Left cardiac atrium (tissue), 4 donors: ENCODE data around the gene SLC15A1. TPM values are rescaled to one million over a fixed set of nuclear protein-coding genes. Genes with fewer than 3 reads are reported as not detected.
"Not testable (repeated sequence)": the region's sequence is repeated elsewhere in the genome, so short reads cannot be mapped to it uniquely, and the experiment has no call there.

Experiments
- ATAC-seq, 2 donors: fragments of 200-7000 bp; cut with Tn5 transposase; one replicate each; pipeline ENCODE4 v1.9.1; 2020; ENCODE audit warnings: mild to moderate bottlenecking in 2 of 2, moderate library complexity in 2 of 2
- DNase-seq: peaks from one replicate; pipeline ENCODE4 v3.0.0-alpha.2; 2020
- intact Hi-C, 2 donors: fragments of 100-400 bp; cut with DNase I; formaldehyde crosslinking; loops; one replicate each; pipeline versions ENCODE4 v1.14.1 to v1.15.1; 2022 to 2023
- total RNA-seq, 2 donors: library from RNA; stranded (reverse); fragmentation: NEBNext Ultra II Directional; extraction: Animal tissue kit (Norgen Biotek cat#: 25700); gene quantifications; one replicate each; pipeline ENCODE4 v1.2.1, GENCODE V29; 2021
- donor health status: DM: no; HTN: yes; CAD: no.
- donor health status: DM: no; HTN: yes; CAD: no; lungs with severe emphysema.
- donor health status: DM: yes; HTN: yes; CAD: no.
- donor health status: Dilated cardiomyopathy.

The SLC15A1 gene
- total RNA-seq, 2 donors from 2014 or later, result not detected

DNA sequence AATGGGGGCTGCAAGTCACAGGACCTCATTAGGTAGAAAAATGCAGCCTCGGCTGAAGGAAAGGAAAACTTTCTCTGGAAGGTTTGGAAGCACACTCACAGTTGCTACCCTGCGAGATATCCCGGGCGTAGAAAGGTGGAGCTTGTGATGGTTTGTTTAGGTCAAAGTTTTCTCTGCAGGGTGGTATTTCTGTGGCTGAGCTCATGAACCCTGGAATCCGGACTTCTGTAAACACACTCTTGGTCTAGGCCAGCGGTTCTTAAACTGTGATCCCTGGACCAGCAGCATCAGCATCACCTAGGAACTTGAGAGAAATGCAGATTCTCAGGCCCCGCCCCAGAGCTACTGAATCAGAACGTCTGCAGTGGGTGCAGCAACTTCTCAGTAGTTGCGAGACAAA, 3.3 kb upstream of the SLC15A1 start:
- intact Hi-C loops, result no loop called here
- ATAC-seq, result no peak
- DNase-seq, result no peak

DNA sequence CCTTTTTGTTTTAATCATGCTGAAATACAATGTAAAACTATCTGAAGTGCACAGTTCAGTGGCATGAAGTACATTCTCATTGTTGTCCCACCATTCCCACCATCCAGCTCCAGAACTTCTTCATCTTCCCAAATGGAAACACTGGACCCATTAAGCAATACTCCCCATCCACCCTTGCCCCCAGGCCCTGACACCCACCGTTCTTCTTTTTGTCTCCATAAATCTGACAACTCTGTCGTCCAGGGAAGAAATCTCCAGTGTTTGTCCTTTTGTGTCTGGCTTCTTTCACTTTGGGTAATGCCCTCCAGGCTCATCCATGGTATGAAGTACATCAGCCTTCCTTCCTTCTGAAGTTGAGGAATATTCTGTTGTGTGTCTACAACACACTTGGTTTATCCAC, 2.6 kb upstream of the SLC15A1 start:
- ATAC-seq (no peak), DNase-seq (no peak)
- intact Hi-C loops, result no loop called here

DNA sequence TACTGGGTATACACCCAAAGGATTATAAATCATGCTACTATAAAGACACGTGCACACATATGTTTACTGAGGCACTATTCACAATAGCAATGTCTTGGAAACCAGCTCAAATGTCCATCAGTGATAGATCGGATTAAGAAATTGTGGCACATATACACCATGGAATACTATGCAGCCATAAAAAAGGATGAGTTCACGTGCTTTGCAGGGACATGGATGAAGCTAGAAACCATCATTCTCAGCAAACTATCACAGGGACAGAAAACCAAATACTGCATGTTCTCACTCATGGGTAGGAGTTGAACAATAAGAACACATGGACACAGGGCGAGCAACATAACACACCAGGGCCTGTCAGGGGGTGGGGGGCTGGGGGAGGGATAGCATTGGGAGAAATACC, 2.0 kb upstream of the SLC15A1 start:
- intact Hi-C loops, DNase-seq, ATAC-seq: not testable (repeated sequence)

DNA sequence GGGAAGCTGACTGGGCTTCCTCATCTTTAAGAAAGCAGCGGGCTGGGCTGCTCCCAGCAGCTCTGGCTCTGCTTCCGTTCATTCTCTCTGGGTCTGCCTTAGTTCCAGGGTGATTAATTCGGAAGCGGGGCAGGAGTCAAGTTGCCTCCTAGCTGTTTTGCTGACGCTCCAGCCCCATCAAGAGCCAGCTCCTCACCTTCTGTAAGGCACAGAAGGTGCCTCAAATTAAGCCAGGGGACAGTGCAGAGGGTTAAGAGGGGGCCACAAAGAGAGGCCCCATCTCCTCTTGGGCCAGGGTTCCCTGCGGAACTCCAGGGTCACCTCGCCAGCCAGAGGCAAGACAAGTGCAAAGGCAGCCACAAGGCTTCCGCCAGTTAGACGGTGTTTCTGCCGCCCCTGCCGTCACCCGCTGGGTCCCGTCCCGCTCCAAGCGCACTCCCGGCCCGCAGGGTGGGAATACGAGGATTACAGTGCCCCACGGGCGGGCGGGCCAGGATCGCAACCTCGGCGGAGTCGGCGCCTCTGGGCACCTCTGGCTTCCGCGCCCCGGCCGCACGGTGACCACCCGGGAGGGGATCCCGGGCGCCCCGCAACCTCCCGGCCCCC, 508 bp downstream of the SLC15A1 start:
- DNase-seq, result no peak
- ATAC-seq, result peak; percentile 41 to 72
- intact Hi-C loops, result no loop called here

DNA sequence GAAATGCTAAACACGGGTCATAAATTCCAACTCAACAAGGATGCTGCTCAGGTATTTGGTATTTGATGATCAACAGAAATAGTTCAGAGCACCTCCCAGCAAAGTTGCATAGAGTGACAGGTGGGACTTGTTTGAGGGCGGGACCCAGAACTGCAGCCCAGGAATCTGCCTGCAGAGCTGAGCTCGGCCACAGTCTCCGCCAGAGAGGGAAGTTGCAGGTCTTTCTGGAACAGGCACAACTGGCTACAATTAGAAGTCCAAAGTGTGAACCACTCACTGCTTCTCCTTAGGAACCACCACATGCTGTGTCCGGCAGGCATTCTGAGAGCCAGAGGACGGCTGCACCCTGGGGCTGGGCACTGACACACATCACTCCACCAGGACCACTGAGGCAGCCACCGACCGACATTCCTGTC, 1.1 kb downstream of the SLC15A1 start:
- intact Hi-C loops, result no loop called here
- ATAC-seq (peak in 1 of 2 donors; percentile 13), DNase-seq (no peak)

DNA sequence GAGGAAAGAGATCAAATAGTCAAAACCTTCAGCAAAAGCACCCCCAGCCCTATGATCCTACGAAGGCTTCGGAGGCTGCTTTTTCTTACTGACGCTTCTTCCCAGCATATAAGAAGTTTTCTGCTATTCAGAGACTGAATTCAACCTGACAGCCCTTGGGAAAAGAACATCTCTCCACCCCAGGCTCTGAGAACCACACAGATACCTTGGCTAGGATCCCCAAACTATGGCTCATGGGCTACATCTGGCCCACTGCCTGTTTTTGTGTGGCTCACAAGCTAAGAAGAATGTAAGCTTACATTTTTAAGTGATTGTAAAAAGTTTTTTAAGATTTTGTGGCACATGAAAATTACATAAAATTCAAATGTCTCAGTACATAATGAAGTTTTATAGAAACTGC, 3.0 kb downstream of the SLC15A1 start:
- no peak for DNase-seq
- intact Hi-C loops, result no loop called here
- ATAC-seq, result no peak

DNA sequence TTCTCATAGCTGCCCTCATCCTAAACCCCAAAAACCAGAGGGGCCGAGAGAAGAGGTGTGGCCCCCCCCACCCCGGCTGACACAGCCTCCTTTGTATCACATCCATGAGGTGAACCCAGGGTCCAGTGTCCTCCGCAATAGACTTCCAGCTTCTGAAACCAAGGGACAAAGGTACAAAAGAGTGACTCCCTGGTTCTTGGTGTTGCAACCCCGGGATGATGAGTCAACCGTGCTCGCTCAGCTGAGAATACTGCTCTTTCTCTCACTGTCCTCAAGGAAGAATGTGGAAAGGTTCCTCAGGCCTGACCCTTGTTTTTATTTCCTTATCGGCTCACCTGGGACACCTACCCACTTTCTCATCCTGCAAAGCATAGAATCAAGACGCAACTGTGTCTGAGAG, 5.5 kb downstream of the SLC15A1 start:
- intact Hi-C loops, result no loop called here
- DNase-seq, result no peak
- no peak for ATAC-seq

DNA sequence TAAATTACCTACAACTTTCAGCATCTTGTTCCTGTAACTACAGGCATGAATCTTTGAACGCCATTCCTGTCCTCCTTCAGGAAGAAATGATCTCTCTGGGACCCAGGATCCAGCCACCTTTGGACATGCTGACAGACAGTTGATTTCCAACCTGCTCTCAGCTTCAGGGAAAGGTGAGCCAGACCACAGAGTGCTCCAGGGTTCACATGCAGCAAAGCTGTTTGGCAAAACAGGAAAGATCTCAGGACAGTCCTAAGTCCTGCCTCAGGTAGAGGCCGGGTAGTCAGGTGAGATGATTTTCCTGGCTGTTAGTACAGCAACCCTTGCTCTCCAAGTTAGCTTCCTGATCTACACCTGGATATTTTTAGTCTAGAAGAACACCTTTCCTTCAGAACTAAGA, 9.1 kb downstream of the SLC15A1 start:
- no peak for DNase-seq

DNA sequence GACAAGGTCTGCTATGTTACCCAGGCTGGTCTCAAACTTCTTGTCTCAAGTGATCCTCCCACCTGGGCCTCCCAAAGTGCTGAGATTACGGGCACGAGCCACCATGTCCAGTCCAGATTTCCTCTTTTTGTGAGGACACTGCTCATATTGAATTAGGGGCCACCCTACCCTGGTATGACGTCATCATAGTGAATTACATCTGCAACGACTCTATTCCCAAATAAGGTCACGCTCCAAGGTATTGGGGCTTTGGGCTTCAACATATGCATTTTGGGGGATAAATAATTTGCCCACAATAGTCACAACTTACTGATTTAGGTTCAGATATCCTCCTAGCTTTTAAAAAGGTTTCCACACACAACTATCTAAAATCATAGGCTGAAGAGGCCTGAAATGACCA, 9.5 kb downstream of the SLC15A1 start:
- intact Hi-C loops, result no loop called here
- ATAC-seq, result no peak
- DNase-seq, result no peak

More for the DNA sequence above, 9.1 kb downstream of the SLC15A1 start:
- intact Hi-C loops, result no loop called here
- ATAC-seq, result no peak

DNA sequence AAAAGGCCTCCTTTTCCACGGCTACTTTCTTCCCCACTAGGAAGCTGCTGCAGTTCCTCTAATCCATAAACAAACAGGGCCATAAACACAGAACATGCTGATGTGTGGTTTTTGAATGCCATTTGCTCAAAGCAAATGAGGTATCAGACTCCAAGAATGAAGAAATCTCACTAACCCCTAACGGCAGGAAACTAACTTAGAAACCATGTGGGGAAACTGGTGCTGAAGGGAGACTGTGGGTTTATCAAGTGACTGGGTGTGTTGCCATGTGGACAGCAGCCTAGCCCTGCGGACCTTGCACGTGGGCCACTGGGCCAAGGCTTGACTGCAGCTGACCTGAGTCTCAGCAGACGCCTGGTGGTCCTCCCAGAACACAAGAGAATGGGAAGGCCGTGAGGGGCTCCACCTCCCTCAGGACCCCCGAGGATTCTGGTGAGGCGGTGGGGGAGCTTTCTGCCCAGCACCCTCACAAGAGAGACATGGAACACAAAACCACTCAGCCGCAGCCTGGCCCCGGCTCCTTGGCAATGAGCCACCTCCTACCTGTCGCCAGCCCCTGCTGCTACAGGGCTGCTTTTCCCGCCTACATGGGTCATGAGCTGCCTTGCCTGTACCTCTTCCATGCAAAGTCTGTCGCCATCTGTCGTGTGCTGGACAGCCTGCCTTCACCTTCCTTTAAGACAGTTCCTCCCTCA, 10.6 kb downstream of the SLC15A1 start:
- DNase-seq (no peak), ATAC-seq (no peak)
- intact Hi-C loops, result no loop called here

DNA sequence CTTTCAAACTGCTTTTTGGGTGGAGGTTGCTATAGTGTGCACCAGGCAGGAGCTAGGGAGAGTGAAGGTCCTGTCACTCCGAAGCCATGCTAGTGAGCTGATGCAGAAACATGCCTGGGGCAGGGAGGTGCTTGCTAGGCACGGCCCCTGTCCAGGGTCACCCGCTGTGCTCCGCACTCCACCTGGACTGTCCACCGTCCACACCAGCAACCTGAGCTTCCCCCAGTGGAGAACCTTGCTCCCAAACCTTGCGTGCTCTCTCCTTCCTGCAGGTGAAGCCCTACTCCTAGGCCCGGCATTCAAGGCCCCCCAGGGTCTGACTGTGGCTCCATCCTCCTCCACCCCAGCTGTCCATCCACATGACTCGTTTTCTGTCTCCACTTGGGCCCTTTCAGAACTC, 12.3 kb downstream of the SLC15A1 start:
- ATAC-seq (no peak), DNase-seq (no peak)
- intact Hi-C loops, result no loop called here

DNA sequence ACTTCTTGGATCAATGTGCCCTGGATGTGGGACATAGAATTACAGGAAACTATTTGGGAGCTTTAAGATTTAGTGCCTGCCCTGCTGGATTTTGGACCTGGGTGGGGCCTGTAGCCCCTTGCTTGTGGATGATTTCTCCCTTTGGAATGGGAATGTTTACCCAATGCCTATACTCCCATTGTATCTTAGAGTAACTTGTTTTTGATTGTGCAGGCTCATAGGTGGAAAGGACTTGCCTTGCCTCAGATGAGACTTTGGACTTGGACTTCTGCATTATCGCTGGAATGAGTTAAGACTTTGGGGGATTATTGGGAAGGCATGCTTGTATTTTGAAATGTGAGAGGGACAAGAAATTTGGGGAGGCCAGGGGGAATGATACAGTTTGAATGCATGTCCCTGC, 13.5 kb downstream of the SLC15A1 start:
- intact Hi-C loops, result no loop called here
- DNase-seq (no peak), ATAC-seq (no peak)

DNA sequence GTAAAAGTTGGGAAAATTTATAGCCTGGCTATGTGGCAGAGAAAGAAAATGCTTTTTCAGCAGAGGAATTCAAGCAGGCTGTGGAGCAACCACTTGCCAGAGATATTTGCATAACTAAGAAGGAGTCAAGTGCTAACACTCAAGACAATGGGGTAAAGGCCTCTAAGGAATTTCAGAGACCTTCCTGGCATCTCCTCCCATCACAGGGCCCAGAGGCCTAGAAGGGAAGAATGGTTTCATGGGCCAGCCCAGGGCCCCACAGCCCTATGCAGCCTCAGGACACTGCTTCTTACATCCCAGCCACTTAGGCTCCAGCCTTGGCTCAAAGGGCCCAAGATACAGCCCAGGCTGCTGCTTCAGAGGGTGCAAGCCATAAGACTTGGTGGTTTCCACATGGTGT, 14.3 kb downstream of the SLC15A1 start:
- intact Hi-C loops, result no loop called here
- ATAC-seq, result no peak

DNA sequence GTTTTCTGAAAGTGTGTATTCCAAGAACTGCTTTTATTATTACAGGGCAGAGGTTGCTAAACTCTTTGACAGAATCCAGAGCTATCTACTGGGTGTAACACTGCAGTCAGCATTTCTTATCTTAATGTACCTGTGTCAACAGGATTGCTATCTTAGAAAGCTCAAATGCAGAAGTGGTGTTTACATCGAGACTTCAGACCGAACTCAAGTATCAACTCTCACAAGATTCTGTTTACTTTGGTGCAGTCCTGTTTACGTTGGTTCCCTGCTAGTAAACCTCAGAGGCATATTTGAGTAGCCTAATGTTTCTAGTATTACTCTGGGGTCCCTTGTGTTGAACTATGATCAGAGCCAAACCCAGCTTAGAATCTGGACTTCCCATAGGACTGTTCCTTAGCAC, 20.5 kb downstream of the SLC15A1 start:
- intact Hi-C loops, result no loop called here
- ATAC-seq (no peak), DNase-seq (no peak)

More for the DNA sequence above, 14.3 kb downstream of the SLC15A1 start:
- no peak for DNase-seq

DNA sequence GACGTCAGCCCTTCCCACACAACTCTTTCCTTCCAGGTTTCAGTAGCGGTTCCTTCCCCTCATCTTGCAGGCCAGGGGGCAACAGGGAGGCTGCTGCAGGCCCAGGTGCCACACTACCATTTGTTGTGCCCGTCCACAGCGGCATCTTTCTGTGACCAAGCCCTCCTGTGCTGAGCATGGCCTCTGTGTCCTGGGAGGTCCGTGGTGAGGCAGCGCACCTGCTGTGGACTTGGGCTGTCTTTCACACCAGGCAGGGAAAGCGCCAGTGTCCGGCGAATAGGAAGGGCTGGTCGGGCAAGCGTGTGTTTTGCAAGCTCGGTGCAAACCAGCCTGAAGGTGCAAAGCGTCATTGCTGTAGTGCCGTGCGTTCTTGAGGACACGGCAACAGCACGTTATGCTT, 21.4 kb downstream of the SLC15A1 start:
- no peak for ATAC-seq
- intact Hi-C loops, result no loop called here
- no peak for DNase-seq

DNA sequence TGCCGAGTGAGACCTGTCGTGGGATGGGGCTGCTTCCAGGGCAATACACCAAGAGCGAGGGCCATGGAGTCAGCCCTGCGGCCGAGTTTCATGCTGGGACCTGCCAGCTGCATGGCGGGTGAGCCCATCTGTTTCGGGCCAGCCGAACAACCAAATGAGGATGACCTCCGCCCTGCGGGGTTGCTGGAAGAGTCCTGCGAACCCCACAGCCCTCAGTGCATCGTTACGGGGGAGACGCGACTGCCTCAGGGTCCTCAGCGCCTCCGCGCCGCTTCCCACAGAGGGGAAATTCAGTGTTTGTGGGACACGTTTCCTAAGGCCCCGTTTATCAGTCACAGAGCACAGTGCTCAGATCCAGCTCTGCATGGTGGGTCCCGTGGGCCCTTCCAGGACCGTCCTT, 22.0 kb downstream of the SLC15A1 start:
- intact Hi-C loops, result no loop called here
- ATAC-seq, result no peak
- DNase-seq, result no peak

DNA sequence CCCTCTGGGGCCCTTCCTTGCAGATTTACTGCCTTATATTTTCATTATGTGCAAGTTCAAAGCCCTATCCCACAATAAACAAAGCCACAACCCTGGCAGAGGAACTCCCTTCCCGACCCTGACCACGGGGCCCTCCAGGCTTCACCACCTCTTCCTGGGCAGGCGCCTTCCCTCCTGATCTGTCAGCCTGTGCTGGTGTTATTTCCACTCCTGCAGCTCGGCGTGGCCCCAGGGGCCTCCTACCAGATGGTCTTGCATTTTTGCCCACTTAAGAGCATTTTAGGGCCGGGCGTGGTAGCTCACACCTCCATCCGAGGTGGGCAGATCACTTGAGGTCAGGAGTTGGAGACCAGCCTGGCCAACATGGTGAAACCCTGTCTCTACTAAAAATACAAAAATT, 22.8 kb downstream of the SLC15A1 start:
- no peak for DNase-seq
- ATAC-seq, result no peak
- intact Hi-C loops, result no loop called here

DNA sequence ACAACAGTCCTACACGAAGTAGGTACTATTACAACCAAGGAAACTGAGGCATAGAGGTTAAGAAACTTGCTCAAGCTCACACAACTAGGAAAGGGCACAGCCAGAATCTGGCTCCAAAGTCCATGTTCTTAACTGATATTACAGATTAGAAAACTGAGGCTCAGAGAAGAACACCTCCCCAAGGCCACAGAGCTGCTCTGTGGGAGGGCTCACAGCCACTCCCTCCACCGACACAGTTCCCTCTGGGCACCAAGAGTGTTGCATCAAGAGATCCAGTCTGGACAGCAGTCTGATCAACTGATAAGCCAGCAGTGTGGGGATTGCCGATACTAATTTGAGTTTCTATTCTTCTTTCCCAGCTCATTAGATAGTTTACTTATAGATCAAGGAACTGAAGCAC, 29.5 kb downstream of the SLC15A1 start:
- intact Hi-C loops, result no loop called here
- ATAC-seq (no peak), DNase-seq (no peak)

DNA sequence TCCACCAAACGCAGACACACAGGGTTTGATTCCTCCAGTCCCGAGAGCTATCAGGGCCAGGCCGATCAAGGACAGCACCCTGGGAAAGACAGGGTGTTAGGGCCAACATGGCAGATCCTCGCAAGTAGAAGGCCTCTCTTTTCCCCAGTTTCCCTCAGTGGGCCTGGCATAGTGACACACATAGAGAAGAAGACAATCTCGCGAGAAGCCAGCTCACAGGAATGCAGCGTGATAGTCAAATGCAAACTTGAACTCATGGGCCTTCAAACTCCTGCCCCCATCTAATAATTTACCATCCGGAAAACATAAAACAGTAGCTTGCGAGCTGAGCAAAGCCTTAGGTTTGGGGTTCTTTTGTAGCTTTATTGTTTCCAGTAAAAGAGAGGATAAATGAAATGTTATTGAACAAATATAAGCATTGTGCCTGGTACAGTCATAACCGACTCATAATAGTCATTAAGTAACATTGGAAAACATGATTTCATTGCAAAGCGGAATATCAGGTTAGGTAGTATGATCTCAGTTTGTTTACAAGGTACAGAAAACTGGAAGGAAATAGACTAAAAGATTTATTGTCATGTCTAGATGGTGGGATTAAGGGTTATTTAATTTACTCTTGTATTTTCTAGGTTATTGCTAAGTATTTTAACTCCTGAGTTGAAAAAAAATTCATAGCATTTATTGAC, 30.5 kb downstream of the SLC15A1 start:
- ATAC-seq, result no peak

DNA sequence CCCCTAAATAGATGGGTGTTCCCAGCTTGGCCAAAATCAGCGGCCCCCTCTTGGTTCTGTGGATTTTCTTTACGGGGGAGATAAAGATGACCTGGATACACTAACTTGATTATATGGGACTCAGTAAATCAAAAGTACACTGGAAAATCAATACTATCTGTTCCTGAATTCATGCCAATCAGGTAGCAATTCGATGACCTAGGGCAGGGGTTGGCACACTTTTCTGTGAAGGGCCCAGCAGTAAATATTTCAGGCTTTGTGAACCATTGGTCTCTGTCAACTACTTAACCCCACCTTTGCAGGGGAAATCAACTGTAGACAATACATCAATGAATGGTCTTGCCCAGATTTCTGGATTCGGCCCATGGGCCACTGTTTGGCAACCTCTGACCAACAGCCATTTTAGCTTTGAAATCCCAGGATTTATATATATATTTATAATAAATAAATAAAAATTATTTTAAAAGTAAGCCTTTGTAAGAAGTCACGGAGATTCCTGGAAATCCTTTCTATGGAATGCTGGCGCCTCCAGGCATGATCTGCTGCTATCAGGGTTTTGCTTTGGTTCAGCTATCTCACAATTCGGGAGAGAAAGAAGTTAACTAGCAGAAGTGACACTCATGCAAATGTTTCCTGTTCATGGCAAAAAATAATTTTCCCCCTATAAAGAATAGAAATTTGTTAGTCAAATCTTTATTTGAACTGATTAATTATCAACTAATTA, 32.8 kb downstream of the SLC15A1 start:
- DNase-seq, result no peak
- no peak for ATAC-seq
- intact Hi-C loops, result no loop called here

More for the DNA sequence above, 30.5 kb downstream of the SLC15A1 start:
- intact Hi-C loops, result no loop called here
- no peak for DNase-seq
